A673 (cell line): ENCODE data around the gene SEC14L6.

Source experiments
- EZH2 ChIP-seq: fragments of 200-600 bp; sonication (generic); IDR thresholded peaks from 2 replicates; pipeline ENCODE4 v1.6.1; 2017; ENCODE audit warnings: borderline replicate concordance, low read depth, mild to moderate bottlenecking, mixed read lengths, antibody characterized with exemption, low read length; ENCODE audit not compliant: poor library complexity, severe bottlenecking
- TF ChIP-seq, protein P1 (sequence below): fragments of 300-800, 200-600 bp; sonication (generic); conservative IDR thresholded peaks from 2 replicates; pipeline ENCODE4 v1.5.1; 2017; ENCODE audit warnings: low read depth, mild to moderate bottlenecking, antibody characterized with exemption, low read length, moderate library complexity, mixed read lengths

GRCh38 chr22:30516731-30517130, 29.8 kb downstream of the SEC14L6 start:
- TF ChIP-seq, protein P1, sequence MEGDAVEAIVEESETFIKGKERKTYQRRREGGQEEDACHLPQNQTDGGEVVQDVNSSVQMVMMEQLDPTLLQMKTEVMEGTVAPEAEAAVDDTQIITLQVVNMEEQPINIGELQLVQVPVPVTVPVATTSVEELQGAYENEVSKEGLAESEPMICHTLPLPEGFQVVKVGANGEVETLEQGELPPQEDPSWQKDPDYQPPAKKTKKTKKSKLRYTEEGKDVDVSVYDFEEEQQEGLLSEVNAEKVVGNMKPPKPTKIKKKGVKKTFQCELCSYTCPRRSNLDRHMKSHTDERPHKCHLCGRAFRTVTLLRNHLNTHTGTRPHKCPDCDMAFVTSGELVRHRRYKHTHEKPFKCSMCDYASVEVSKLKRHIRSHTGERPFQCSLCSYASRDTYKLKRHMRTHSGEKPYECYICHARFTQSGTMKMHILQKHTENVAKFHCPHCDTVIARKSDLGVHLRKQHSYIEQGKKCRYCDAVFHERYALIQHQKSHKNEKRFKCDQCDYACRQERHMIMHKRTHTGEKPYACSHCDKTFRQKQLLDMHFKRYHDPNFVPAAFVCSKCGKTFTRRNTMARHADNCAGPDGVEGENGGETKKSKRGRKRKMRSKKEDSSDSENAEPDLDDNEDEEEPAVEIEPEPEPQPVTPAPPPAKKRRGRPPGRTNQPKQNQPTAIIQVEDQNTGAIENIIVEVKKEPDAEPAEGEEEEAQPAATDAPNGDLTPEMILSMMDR = no peak
- no peak for TF ChIP-seq EZH2
